ENCODE results near the gene SLC13A2. TPM values are rescaled to one million over a fixed set of nuclear protein-coding genes. Genes with fewer than 3 reads are reported as not detected.

SLC13A2 gene
- total RNA-seq, 1 experiment from 2014 or later, result not detected

DNA sequence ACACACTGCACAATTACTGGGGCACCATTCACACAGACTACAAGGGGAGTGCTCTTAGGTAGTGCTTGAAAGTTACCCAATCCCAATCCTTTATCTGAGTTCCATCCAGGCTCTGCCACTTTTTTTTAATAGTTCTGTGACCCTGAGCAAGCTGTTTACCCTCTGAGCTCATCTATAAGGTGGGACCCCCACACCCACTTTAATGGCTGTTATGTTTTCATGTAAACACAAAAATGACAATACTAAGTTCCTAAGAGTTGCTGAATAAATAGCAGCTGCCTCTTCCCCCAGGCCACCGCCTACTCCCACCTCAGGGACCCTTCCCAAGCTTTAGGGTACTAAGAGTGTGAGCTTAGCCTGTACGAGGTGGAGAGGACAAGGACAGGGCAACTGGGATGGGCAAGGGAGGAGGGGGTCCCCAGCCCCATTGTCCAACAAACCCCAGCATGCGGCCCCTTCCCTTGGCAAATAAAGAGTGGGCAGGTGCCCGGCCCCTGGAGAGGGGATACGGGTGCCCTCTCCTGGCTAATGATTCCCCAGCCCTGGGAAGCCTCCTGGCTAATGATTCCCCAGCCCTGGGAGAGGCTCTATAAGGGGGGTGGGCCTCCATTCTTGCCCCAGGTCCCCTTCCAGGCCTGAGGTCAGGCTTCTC is 14.6 kb downstream of the SLC13A2 start:
- ChIA-PET POLR2A (ENCODE audit: low non-redundant PET) (no interaction called here), CTCF (no interaction called here)
- no peaks in the 10 kb centered on the region for H3K36me3 ChIP-seq (ENCODE audit: insufficient read depth, low read length, poor library complexity, severe bottlenecking)
- no peak for DNase-seq (ENCODE audit: low spot score)
- no peaks in the 10 kb centered on the region for H3K9me3 ChIP-seq (ENCODE audit: low read depth, low read length, poor library complexity, severe bottlenecking)
- H3K27me3 ChIP-seq (replicated peaks; ENCODE audit: insufficient read depth, low read depth, low read length, poor library complexity), result no peaks in the 10 kb centered on the region
- H3K4me1 ChIP-seq (ENCODE audit: insufficient read depth, low read length, poor library complexity, severe bottlenecking), result no peaks in the 10 kb centered on the region
- BruUV-seq (replicated peaks), result no TSS peak
- no peak overlapping the region for H3K4me3 ChIP-seq (ENCODE audit: low read depth, low read length, poor library complexity, severe bottlenecking)
- TF ChIP-seq CTCF (conservative IDR thresholded peaks at IDR 0.05; ENCODE audit: low read depth, low read length), result no peak
- TF ChIP-seq EZH2 (IDR thresholded peaks at IDR 0.05; ENCODE audit: borderline replicate concordance, low read depth, low read length, poor library complexity, severe bottlenecking), result no peak
- intact Hi-C loops (cut with micrococcal nuclease; ENCODE audit: unreplicated experiment), result loop anchor here (5.0 kb wide), 1 partner anchor 691 kb away; no protein-coding TSS in a partner anchor
- no peak overlapping the region for H3K27ac ChIP-seq (ENCODE audit: low read depth, low read length, poor library complexity, severe bottlenecking)

- Histone ChIP-seq H3K27me3 (replicated peaks; ENCODE audit: insufficient read depth, low read depth, low read length, poor library complexity) (no peaks in the 10 kb centered on the region), H3K27ac (ENCODE audit: low read depth, low read length, poor library complexity, severe bottlenecking) (no peak overlapping the region), H3K36me3 (ENCODE audit: insufficient read depth, low read length, poor library complexity, severe bottlenecking) (no peaks in the 10 kb centered on the region), H3K4me3 (ENCODE audit: low read depth, low read length, poor library complexity, severe bottlenecking) (no peak overlapping the region), H3K9me3 (ENCODE audit: low read depth, low read length, poor library complexity, severe bottlenecking) (no peaks in the 10 kb centered on the region), H3K4me1 (ENCODE audit: insufficient read depth, low read length, poor library complexity, severe bottlenecking) (no peaks in the 10 kb centered on the region)
- intact Hi-C loops (cut with micrococcal nuclease; ENCODE audit: unreplicated experiment), result loop anchor here (5.0 kb wide), 1 partner anchor 691 kb away; no protein-coding TSS in a partner anchor
- no TSS peak for BruUV-seq (replicated peaks)
- TF ChIP-seq CTCF (conservative IDR thresholded peaks at IDR 0.05; ENCODE audit: low read depth, low read length) (no peak), EZH2 (IDR thresholded peaks at IDR 0.05; ENCODE audit: borderline replicate concordance, low read depth, low read length, poor library complexity, severe bottlenecking) (no peak)
- ChIA-PET POLR2A (ENCODE audit: low non-redundant PET) (no interaction called here), CTCF (no interaction called here)
- DNase-seq (ENCODE audit: low spot score), result no peak
Measured at GRCh38 chr17:28488533-28489276, 15.3 kb downstream of the SLC13A2 start.

DNA sequence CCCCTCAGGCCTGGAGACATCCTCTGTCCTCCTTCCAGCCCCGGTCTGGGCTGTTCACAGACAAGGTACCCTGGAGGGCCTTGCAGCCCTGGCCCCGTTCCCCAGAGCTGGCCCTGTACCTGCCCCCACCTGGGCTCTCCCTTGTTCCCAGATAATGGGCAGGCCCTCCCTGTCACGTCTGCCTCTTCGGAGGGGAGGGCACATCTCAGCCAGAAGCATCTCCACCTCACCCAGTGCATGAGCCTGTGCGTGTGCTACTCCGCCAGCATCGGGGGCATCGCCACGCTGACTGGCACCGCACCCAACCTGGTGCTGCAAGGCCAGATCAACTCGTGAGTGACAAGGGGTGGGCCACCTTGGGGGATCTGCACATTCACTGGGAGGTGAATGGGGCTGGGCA is 17.8 kb downstream of the SLC13A2 start:
- CTCF ChIA-PET, result no interaction called here
- Histone ChIP-seq H3K27ac (ENCODE audit: low read depth, low read length, poor library complexity, severe bottlenecking) (no peak overlapping the region), H3K9me3 (ENCODE audit: low read depth, low read length, poor library complexity, severe bottlenecking) (no peaks in the 10 kb centered on the region), H3K36me3 (ENCODE audit: insufficient read depth, low read length, poor library complexity, severe bottlenecking) (no peaks in the 10 kb centered on the region), H3K4me3 (ENCODE audit: low read depth, low read length, poor library complexity, severe bottlenecking) (no peak overlapping the region), H3K27me3 (replicated peaks; ENCODE audit: insufficient read depth, low read depth, low read length, poor library complexity) (no peaks in the 10 kb centered on the region), H3K4me1 (ENCODE audit: insufficient read depth, low read length, poor library complexity, severe bottlenecking) (no peaks in the 10 kb centered on the region)
- TF ChIP-seq CTCF (conservative IDR thresholded peaks at IDR 0.05; ENCODE audit: low read depth, low read length) (no peak), EZH2 (IDR thresholded peaks at IDR 0.05; ENCODE audit: borderline replicate concordance, low read depth, low read length, poor library complexity, severe bottlenecking) (no peak)
- POLR2A ChIA-PET (ENCODE audit: low non-redundant PET), result no interaction called here
- intact Hi-C loops (cut with micrococcal nuclease; ENCODE audit: unreplicated experiment), result no loop called here
- no peak for DNase-seq (ENCODE audit: low spot score)
- no TSS peak for BruUV-seq (replicated peaks)

All from A673 (cell line).